GM19463 (cell line): Measurements from ENCODE around the gene CA5A.

Experiments
- ATAC-seq: cut with Tn5 transposase; IDR thresholded peaks from one replicate; pipeline ENCODE4 v1.9.1; 2021; ENCODE audit warnings: mild to moderate bottlenecking, moderate library complexity; ENCODE audit not compliant: unreplicated experiment

Gene CA5A

DNA sequence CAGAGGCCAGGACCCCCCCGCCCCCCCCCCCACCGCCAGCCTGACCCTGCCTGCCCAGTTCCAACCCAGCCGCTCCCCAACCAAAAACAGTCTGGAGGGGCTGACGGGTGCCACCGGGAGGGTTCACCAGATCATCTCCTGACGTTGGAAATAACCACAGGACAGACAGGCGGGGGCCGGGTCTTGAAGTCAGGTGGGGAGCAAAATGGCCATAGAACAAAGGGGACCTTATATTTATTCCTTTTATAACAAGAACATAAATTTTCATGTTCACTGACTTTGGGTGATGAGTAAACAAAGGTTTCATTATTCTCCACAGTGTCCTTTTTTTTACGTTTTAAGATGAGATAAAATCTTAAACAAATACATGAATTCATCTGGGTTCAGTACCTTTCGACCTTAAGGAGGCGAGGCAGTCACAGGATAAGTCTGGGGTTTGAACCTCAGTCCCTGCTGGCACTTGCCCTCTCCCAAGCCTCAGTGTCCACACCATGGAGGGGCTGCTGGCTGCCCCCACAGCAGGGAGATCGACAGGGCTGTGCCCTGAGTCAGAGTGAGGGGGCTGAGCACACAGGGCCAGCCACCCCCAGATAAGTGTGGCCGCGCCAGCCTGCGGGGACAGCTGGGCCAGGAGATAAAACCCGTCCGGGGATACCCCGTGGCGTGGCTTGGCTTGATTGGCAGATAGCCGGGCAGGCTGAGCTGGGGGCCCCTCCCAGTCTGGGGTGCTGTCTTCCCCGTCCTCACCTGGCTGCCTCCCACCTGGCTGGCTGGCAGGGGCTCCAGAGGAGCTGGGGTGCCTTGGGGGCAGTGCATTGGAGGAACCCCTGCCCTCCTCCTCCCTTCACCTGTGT lies 82.0 kb downstream of the CA5A start:
- no peak for ATAC-seq

GRCh38 chr16:87853411-87854052 lies 82.8 kb downstream of the CA5A start:
- ATAC-seq: peak; percentile 60

DNA sequence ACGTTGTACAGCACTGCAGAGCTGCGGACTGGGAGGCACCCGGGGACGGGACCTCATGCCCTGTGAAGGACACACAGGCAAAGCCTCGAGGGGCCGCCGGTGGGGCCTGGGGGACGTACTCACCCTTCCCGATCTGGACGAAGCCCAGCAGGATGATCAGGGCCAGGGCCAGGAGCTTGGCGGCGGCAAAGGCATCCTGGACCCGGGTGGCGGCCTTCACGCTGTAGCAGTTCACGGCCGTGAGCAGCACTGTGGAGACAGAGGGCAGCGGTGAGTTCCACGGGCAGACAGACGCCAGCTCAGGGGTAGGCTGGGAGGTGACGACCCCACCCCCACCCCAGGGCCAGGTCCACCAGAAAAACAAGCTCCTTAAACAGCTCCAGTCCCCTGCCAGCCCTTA lies 84.7 kb downstream of the CA5A start:
- ATAC-seq: no peak

DNA sequence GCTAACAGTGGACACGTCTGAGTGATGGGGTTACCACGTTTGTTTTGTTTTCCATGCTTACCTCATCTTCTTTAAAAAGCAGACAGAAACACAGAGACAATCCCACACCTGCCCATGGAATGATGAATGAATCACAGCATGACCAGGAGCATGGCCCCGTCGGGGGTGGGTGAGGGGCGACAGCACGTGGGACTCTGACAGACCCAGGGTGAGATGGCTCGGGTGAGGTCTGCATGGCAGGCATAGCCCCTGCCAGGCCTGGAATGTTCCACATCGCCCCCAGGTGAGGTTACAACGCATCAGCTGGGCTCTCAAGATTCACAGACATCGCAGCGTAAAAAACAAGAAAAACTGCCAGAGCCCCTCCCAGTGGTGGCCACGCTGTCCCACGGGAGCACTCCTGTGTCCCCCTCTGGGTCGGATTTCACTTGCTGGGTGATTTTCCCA lies 85.2 kb downstream of the CA5A start:
- ATAC-seq: no peak

DNA sequence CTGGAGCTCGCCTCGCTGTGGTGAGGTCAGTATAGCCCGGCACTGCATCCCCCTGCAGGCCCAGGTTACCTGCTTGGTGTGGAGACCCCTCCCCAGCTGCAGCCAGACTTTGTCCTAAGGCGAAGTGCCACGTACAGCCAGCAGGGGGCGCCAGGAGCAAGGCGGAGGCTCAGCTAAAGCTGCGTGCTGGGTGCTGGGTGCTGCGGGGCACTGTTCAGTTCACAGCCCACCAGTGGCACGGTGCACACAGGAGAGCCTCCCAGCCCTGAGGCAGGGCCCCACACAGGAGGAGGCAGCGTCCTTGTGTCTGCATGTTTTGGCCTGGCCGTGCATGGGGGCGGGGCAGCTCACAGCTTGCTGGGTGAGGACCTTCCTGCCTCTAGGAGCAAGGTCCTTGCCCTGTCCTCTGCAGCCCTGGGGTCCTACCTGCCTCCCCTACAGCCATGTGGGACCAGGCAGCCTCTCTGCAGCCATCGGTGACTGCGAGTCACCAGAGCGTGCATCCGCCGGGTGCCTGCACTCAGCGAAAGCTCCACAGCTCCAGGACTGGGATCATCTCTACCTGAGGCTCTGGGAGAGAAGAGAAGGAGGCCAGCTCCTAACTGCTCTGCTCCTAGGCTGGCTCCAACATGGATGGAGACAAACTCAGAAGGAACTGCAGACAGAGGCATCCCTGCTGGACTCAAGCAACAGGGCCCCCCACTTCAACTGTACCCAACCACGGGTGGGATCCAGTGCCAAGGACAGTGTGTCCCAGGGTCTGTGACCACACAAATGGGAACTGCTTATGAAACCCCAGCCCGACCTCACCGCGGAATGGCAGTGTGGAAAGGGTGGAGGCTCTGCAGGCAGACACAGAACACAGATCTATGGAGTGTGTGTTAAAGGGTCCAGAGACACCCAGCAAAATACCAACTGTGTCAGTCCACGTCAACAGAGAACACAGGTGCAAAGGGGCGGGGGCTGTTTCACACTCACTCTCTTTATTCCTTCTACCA lies 86.0 kb downstream of the CA5A start:
- ATAC-seq: no peak

DNA sequence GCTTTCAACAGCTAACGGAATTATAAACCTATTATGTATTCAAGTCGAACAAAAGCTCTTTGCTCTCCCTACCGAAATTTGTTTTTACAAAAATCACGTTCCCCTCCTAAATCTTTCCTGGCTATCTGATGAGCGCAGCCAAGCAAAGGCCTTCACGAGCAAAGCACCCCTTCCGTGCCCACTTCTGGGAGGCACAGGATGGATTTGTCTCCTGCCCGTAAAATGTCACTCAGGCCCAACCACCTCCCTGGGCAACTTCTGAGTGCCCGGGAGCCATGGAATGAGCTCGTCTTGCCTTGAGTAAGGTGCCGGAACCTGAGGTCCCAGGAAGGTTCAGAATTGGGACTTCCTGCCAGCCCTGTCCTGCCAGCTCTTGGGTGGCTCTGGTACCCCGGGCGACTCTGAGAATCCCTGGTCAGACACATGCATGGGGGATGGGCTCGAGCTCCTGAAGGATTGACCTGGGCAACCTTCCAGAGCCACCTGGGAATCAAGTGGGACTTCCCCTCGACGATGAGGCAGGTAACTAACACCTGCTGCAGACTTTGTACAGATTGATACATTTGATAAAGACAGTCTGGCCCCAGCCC lies 86.8 kb downstream of the CA5A start:
- ATAC-seq: no peak

DNA sequence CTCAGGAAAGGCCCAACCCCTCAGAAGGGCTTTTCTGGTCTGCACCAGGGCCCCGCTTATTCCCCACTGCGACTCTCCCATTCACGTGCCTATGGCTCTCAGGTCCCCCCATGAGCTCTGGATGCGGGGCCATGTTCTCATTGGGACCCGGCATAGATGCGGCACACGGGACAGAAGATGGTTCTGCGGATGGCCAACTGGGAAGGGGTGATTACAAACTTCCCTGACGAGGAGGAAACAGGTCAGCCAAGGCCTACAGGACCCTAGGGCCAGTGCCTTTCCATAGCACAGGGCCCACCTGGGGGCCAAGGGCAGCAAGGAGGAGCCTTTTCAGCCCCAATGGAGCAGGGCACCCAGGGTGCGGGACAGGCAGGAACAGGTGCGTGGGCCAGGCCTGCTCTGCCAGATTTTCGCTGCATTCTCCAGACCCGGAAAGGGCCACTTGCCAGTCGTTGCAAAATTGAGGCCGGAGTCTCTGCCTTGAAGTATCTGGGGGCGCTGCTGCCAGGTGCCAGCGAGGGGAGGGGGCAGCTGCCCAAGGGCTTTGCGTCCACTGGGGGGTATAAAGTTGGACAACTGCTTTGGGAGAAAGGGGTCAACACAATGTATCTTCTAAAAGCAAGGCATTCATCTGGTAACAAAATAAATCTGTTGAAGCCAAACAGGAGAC lies 87.5 kb downstream of the CA5A start:
- no peak for ATAC-seq

GRCh38 chr16:87847785-87848675 lies 88.3 kb downstream of the CA5A start:
- no peak for ATAC-seq

GRCh38 chr16:87847467-87847784 lies 88.9 kb downstream of the CA5A start:
- ATAC-seq: no peak

DNA sequence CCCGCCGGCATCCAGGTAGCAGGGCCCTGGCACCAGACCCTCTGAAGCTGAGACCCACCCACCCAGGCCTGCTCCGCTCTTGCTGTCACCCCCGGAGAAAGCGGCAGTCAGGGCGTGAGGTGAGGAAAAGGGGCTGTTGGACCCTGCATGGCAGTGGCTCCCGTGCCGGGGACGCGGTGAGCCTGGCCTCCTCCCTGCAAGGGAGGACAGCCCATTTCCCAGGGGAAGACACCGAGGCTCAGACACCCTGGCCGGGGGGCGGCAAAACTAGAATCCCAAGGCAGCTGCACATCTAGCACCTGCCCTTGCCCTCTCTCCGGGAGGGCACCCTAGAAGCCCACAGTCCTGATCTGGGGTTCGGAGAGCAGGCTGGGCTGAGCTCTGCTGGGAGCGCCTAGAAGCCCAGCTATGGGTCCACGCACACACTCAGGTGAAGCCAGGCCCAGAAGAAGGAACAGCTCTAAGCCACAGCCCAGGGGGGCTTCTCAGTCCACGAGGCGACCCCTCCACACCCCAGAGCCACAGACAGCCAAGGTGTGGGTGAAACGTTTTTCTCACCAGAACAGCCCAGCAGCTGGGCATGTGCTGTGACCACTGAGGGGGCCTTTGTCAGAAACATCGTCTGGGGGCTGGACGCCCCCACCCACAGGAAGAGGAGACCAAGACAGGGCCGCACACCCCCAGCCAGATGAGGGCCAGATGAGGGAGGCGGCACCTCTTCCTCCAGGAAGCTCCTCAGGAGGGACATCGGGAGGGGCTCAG lies 89.4 kb downstream of the CA5A start:
- ATAC-seq: no peak

GRCh38 chr16:87845807-87846619 lies 90.3 kb downstream of the CA5A start:
- no peak for ATAC-seq

DNA sequence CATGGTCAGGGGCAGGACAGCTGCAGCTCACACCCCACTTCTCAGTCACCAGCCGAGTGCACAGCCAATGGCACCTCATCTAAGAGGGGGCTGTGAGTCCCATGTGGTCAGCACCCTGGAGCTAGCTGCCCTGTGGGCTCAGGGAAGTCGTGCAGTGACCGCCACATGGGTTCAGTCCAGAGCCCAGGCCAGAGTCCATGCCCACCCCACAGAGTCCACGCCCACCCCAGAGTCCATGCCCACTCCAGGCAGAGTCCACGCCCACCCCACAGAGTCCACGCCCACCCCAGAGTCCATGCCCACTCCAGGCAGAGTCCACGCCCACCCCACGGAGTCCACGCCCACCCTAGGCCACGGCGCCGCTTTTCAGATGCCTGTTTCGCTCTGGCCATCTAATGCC lies 91.1 kb downstream of the CA5A start:
- ATAC-seq: no peak

- no peak for ATAC-seq
Observed at GRCh38 chr16:87844809-87845208, 91.5 kb downstream of the CA5A start.

DNA sequence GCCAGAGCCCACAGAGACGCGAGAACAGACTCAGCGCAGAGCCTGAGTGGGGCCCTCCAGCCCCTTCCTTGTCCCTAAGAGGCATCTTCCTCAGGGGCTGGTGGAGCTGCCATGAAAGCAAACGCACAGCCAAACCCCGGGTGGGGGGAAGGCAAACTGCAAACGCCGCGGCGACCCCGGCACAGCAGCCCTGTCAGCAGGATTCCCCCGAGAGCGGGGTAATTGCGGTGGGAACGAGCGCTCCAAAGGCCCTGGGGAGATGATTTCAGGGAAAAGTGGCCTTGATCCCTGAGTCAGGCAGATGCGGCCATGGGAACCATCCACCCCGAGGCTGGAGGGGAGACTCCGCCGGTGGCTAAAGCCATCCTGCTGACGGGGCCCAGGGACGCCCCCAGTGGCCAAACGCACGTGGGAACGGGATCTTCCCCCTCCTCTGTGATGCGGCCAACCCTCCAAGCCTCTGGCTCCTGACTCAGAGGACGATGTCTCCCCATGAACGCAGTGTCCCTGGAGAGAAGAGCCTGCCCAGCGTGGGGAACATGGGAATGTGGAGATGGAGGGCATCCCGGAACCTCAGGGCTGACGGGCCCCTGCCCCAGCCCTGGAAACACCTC lies 92.1 kb downstream of the CA5A start:
- no peak for ATAC-seq

DNA sequence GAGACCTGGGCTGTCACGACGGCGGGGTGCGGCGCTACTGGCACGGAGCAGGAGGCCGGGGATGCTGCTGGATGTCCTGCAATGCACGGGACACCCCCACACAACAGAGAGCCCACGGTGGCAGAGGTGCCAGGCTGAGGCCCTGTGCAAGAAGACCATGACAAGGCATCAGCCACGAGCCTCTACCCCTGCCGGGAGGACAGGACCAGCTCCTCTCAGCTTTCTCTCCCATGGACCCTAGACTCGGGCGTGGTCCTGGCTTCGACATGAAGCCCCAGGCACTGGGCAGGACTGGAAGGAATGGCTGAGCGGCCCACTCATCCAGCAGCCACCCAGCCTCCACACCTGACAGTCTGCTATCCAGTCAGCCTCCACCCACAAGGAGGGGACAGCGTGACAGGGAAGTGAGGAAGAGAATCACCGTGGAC lies 92.6 kb downstream of the CA5A start:
- ATAC-seq: no peak

DNA sequence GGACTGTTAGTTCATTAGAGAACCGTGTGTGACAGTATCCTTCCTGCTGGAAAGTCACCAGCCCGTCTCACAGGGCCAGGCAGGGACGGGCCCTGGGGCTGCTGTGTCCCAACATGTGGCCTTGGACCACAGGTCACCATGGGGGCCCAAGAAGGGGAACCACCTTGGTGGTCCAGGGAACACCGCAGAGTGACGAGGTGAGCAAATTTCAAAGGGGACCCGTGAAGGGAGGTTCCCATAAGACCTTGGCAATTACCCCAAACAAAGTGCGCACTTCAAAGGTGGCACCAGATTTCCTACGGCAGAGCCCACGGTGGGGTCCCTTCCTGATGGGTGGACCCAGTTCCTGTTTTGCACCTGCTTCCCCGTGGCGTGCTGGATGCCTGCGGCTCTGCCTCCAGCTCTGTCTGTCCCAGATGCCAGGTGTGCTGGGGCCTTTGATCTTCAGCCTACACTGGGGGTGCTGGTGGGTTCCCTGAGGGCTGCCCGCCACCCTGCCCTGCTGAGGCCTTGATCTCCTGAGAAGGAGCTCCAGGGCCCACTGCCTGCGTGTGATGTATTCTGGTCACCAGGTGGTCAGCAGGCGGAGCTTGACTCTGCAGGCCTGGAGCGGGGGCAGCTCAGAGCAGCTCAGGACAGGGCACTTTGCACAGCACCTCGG lies 94.0 kb downstream of the CA5A start:
- no peak for ATAC-seq
